ENCODE data around the gene SYNPO. TPM values are rescaled to one million over a fixed set of nuclear protein-coding genes. Genes with fewer than 3 reads are reported as not detected.

Gene SYNPO
- total RNA-seq, 1 donor from 2014 or later = 715 TPM

DNA sequence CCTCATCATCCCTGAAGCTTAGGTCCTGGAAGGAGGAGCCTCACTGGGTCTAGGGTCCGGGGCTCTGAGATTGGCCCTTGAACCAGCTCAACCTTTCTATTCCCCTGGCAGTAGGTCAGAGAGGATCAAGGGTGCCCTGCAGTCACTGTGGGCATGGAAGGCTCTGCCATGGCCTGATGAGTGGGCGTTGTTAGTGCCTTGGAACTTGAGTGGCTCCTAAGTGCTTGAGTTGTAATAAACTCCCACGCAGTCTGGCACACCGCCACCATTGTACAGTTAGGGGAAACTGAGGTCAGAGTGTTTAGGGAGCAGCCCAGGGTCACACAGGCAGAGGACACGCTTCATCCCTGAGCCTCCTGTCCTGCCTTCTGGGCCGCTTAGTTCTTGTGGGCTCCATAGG lies 10.4 kb upstream of the SYNPO start:
- no peak for DNase-seq
- Histone ChIP-seq H3K9me3 (replicated peaks) (no peaks in the 10 kb centered on the region), H3K36me3 (no peaks in the 10 kb centered on the region), H3K27ac (replicated peaks) (peak overlapping the region; percentile 99), H3K4me3 (peak overlapping the region; percentile 93), H3K27me3 (ENCODE audit: low read depth) (no peaks in the 10 kb centered on the region), H3K4me1 (peaks cover 85% of the 10 kb centered on the region)
- TF ChIP-seq, protein P1, sequence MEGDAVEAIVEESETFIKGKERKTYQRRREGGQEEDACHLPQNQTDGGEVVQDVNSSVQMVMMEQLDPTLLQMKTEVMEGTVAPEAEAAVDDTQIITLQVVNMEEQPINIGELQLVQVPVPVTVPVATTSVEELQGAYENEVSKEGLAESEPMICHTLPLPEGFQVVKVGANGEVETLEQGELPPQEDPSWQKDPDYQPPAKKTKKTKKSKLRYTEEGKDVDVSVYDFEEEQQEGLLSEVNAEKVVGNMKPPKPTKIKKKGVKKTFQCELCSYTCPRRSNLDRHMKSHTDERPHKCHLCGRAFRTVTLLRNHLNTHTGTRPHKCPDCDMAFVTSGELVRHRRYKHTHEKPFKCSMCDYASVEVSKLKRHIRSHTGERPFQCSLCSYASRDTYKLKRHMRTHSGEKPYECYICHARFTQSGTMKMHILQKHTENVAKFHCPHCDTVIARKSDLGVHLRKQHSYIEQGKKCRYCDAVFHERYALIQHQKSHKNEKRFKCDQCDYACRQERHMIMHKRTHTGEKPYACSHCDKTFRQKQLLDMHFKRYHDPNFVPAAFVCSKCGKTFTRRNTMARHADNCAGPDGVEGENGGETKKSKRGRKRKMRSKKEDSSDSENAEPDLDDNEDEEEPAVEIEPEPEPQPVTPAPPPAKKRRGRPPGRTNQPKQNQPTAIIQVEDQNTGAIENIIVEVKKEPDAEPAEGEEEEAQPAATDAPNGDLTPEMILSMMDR (IDR thresholded peaks at IDR 0.05; ENCODE audit: borderline replicate concordance) = no peak
- intact Hi-C loops (cut with micrococcal nuclease) = no loop called here

DNA sequence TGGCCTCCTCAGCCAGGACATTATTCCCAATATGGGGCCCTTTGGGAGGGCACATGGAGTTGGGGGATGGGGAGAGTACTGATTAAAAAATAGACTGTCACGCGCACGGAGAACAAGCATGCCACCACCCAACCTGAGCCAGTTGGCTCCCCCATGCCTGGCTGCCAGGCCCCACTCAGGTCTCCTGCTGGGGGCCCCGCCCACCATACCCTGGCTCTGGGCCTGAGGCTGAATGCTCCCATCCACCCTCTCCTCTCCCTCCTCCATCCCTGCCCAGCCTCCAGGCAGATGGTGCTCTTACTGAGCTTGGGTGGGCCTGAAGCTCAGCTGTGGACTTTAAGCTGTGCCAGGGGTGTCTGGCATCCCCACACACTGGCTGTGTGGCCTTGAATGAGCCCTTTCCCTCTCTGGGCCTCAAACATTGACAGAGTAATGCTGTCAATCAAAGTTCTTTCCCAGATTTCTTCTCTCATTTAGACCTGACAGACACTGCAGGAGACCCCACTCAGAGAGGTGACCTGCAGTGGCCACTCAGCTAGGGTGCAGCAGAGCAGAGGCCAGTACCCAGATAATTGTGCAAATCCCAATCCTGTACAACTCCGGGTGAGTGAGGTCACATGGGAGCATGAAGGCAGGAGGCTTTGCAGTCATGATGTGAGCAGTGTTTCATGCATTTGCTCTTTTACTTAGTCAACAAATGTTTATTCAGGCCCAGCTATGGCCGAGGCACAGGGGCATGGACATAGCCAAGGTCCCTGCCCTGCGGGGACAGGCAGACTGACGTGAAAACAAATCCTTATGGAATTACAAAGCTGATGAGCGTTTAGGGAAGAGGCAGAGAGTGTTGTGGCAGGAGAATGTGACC lies 9.8 kb upstream of the SYNPO start:
- peak overlapping the region; percentile 93 for H3K4me3 ChIP-seq
- H3K27ac ChIP-seq (replicated peaks) = peak overlapping the region; percentile 99
- DNase-seq = peak; percentile 85
- intact Hi-C loops (cut with micrococcal nuclease) = no loop called here
- H3K36me3 ChIP-seq = no peaks in the 10 kb centered on the region
- H3K27me3 ChIP-seq (ENCODE audit: low read depth) = no peaks in the 10 kb centered on the region
- TF ChIP-seq, protein P1 (IDR thresholded peaks at IDR 0.05; ENCODE audit: borderline replicate concordance) = no peak
- peaks cover 85% of the 10 kb centered on the region for H3K4me1 ChIP-seq
- no peaks in the 10 kb centered on the region for H3K9me3 ChIP-seq (replicated peaks)

DNA sequence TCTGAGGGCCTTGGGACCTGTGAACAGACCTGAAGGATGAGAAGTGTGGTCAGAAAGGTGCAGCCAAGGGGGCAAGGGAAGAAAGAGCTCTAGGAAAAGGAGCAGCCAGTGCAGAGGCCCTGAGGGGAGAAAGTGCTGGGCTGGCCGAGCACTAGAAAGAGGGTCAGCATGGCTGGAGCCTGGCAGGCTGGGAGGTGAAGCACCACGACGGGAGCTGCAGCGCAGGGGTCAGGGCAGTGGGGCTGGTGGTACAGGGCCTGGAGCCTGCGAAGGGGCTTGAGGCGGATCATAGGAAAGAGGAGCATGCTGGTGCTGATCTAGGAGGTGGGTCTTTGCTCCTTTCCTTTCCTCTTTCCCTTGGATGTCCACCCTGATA lies 9.1 kb upstream of the SYNPO start:
- DNase-seq = no peak
- intact Hi-C loops (cut with micrococcal nuclease) = no loop called here
- Histone ChIP-seq H3K4me3 (peak overlapping the region; percentile 24), H3K27ac (replicated peaks) (peak overlapping the region; percentile 99), H3K27me3 (ENCODE audit: low read depth) (no peaks in the 10 kb centered on the region), H3K9me3 (replicated peaks) (no peaks in the 10 kb centered on the region), H3K4me1 (peaks cover 85% of the 10 kb centered on the region), H3K36me3 (no peaks in the 10 kb centered on the region)
- TF ChIP-seq, protein P1 (IDR thresholded peaks at IDR 0.05; ENCODE audit: borderline replicate concordance) = no peak

DNA sequence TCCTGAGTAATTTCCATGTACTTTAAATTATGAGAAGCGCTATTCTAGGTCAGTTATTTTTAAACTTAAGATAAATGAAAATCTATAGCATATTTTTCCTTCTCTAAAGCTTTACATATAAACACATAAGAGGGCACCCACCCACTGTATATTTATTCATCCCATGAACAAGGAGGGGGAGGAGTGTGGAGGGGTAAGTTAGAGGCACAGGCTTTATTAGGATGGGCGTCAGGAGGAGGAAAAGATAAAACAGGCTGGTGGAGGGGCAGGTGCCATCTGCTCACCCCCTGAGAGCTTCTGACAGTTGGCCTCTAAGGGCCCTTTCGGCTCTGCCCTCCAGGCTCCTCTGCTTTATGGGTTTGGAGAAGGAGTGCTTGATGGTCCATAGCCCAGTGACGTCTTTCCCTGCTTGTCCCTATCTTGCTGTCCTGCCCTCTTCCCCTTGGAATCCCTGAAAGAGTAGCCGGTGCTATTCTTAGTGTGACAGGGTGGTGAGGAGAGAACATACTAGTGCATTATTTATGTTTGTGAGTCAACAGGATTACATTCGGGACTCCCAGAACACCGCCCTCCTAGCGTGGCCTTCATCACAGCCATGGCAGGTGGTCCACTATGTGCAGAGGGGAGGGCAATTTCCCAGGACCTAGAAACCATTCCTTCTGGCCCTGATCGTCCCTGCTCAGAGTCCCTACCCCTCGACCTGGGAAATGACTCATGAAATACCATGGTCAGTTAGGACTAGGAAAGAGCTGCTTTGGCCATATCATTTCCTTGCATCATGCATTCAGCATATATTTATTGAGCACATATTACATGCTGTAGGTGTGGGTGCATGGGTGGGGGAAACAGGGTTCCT lies 7.9 kb upstream of the SYNPO start:
- H3K36me3 ChIP-seq = no peaks in the 10 kb centered on the region
- intact Hi-C loops (cut with micrococcal nuclease) = no loop called here
- H3K4me3 ChIP-seq = peak overlapping the region; percentile 24
- TF ChIP-seq, protein P1 (IDR thresholded peaks at IDR 0.05; ENCODE audit: borderline replicate concordance) = no peak
- H3K9me3 ChIP-seq (replicated peaks) = no peaks in the 10 kb centered on the region
- H3K27ac ChIP-seq (replicated peaks) = peak overlapping the region; percentile 99
- peaks cover 85% of the 10 kb centered on the region for H3K4me1 ChIP-seq
- H3K27me3 ChIP-seq (ENCODE audit: low read depth) = no peaks in the 10 kb centered on the region
- DNase-seq = no peak

DNA sequence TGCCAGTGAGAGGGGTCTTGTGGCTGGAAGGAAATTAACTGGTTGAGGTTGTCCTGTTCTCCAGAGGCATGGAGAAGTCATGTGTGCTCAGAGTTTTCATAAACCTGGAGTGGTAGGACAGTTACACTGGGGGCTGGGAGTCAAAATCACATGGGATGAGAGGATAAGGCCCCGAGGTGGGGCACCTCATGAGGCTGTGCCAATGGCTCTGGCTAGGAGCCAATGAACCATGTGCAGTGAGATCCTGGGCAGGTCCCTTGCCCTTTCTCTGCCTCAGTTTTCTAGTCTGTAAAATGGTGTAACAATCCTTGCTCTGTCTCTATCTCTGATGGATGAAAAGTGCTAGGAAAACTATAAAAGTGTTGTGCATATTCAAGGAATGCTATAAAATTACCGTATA lies 7.0 kb upstream of the SYNPO start:
- no peaks in the 10 kb centered on the region for H3K36me3 ChIP-seq
- H3K27me3 ChIP-seq (ENCODE audit: low read depth) = no peaks in the 10 kb centered on the region
- no peaks in the 10 kb centered on the region for H3K9me3 ChIP-seq (replicated peaks)
- H3K27ac ChIP-seq (replicated peaks) = peak overlapping the region; percentile 99
- no peak overlapping the region for H3K4me3 ChIP-seq
- H3K4me1 ChIP-seq = peaks cover 87% of the 10 kb centered on the region
- DNase-seq = no peak
- TF ChIP-seq, protein P1 (IDR thresholded peaks at IDR 0.05; ENCODE audit: borderline replicate concordance) = no peak
- intact Hi-C loops (cut with micrococcal nuclease) = no loop called here

All from left ventricle myocardium inferior (tissue), 1 donor.